ENCODE measurements around the gene MED23. TPM values are rescaled to one million over a fixed set of nuclear protein-coding genes. Genes with fewer than 3 reads are reported as not detected.

MED23 gene
- total RNA-seq, 1 experiment from 2014 or later, result 22.6 TPM

- DNase-seq (ENCODE audit: low spot score), result no peak
Measured at GRCh38 chr6:131642565-131642964, 14.5 kb upstream of the MED23 start.

- no peak for DNase-seq (ENCODE audit: low spot score)
Measured at GRCh38 chr6:131641554-131641953, 13.5 kb upstream of the MED23 start.

GRCh38 chr6:131640576-131640975 is 12.5 kb upstream of the MED23 start:
- DNase-seq (ENCODE audit: low spot score), result no peak

- DNase-seq (ENCODE audit: low spot score), result no peak
Measured at GRCh38 chr6:131640100-131640499, 12.1 kb upstream of the MED23 start.

GRCh38 chr6:131638013-131638412 is 10.0 kb upstream of the MED23 start:
- DNase-seq (ENCODE audit: low spot score), result no peak

GRCh38 chr6:131636880-131637792 is 9.1 kb upstream of the MED23 start, which contains the start of gene ENPP3:
Gene ENPP3, plus strand, starts transcription at chr6:131637302. Its CDS starts 83 bp downstream, at chr6:131637385.
- no peak for DNase-seq (ENCODE audit: low spot score)

- DNase-seq (ENCODE audit: low spot score), result no peak
Measured at GRCh38 chr6:131635384-131636340, 7.6 kb upstream of the MED23 start.

- DNase-seq (ENCODE audit: low spot score), result no peak
Measured at GRCh38 chr6:131631625-131632289, 3.7 kb upstream of the MED23 start.

- no peak for DNase-seq (ENCODE audit: low spot score)
Measured at GRCh38 chr6:131629651-131630050, 1.6 kb upstream of the MED23 start.

- DNase-seq (ENCODE audit: low spot score), result no peak
Measured at GRCh38 chr6:131628726-131629125, 684 bp upstream of the MED23 start.

- no peak for DNase-seq (ENCODE audit: low spot score)
Measured at GRCh38 chr6:131615275-131615674, 12.8 kb downstream of the MED23 start.

GRCh38 chr6:131613296-131613925 is 14.6 kb downstream of the MED23 start:
- DNase-seq (ENCODE audit: low spot score), result no peak

- DNase-seq (ENCODE audit: low spot score), result peak; percentile 63
Measured at GRCh38 chr6:131602781-131603312, 25.2 kb downstream of the MED23 start.

- DNase-seq (ENCODE audit: low spot score), result no peak
Measured at GRCh38 chr6:131600716-131601115, 27.3 kb downstream of the MED23 start.

GRCh38 chr6:131597446-131597845 is 30.6 kb downstream of the MED23 start:
- DNase-seq (ENCODE audit: low spot score), result no peak

- DNase-seq (ENCODE audit: low spot score), result no peak
Measured at GRCh38 chr6:131594074-131594473, 34.0 kb downstream of the MED23 start.

GRCh38 chr6:131592935-131593334 is 35.1 kb downstream of the MED23 start:
- no peak for DNase-seq (ENCODE audit: low spot score)

GRCh38 chr6:131588643-131589042 is 39.4 kb downstream of the MED23 start:
- no peak for DNase-seq (ENCODE audit: low spot score)

GRCh38 chr6:131587909-131588308 is 40.1 kb downstream of the MED23 start:
- DNase-seq (ENCODE audit: low spot score), result no peak

- no peak for DNase-seq (ENCODE audit: low spot score)
Measured at GRCh38 chr6:131586543-131586942, 41.5 kb downstream of the MED23 start.

GRCh38 chr6:131581523-131581922 is 46.5 kb downstream of the MED23 start:
- no peak for DNase-seq (ENCODE audit: low spot score)

All from A172 (cell line).